Measurements from ENCODE around the gene RAB11FIP2.
"Not testable (repeated sequence)": the region's sequence is repeated elsewhere in the genome, so short reads cannot be mapped to it uniquely, and the experiment has no call there.

The RAB11FIP2 gene

GRCh38 chr10:118046395-118047156, at the start of gene RAB11FIP2:
Gene RAB11FIP2 (minus strand): TSS chr10:118046941. CDS start chr10:118046163, 778 bp downstream.
- DNase-seq, result peak; percentile 40 to 69

- no peak for DNase-seq
These were observed 49.3 kb upstream of the RAB11FIP2 start for GRCh38 chr10:118096022-118096421.

GRCh38 chr10:118092209-118092608, 45.5 kb upstream of the RAB11FIP2 start:
- no peak for DNase-seq

- no peak for DNase-seq
These were observed 34.1 kb upstream of the RAB11FIP2 start for GRCh38 chr10:118080817-118081216.

GRCh38 chr10:118076705-118077104, 30.0 kb upstream of the RAB11FIP2 start:
- DNase-seq, result no peak

- DNase-seq, result no peak
These were observed 26.1 kb upstream of the RAB11FIP2 start for GRCh38 chr10:118072840-118073239.

GRCh38 chr10:118067389-118067788, 20.6 kb upstream of the RAB11FIP2 start:
- not testable (repeated sequence) for DNase-seq

- no peak for DNase-seq
These were observed 16.1 kb upstream of the RAB11FIP2 start for GRCh38 chr10:118062798-118063238.

- no peak for DNase-seq
These were observed 11.6 kb upstream of the RAB11FIP2 start for GRCh38 chr10:118058371-118058770.

- DNase-seq, result no peak
These were observed 10.6 kb upstream of the RAB11FIP2 start for GRCh38 chr10:118057361-118057760.

GRCh38 chr10:118054383-118054782, 7.6 kb upstream of the RAB11FIP2 start:
- DNase-seq, result no peak

- DNase-seq, result no peak
These were observed 6.1 kb upstream of the RAB11FIP2 start for GRCh38 chr10:118052816-118053215.

GRCh38 chr10:118047880-118048279, 1.1 kb upstream of the RAB11FIP2 start:
- no peak for DNase-seq

GRCh38 chr10:118047157-118047719, 497 bp upstream of the RAB11FIP2 start:
- DNase-seq, result no peak

GRCh38 chr10:118045837-118046394, 825 bp downstream of the RAB11FIP2 start:
- DNase-seq, result no peak

GRCh38 chr10:118045158-118045836, 1.4 kb downstream of the RAB11FIP2 start:
- DNase-seq, result no peak

GRCh38 chr10:118042827-118043242, 3.9 kb downstream of the RAB11FIP2 start:
- no peak for DNase-seq

- no peak for DNase-seq
These were observed 4.4 kb downstream of the RAB11FIP2 start for GRCh38 chr10:118042336-118042735.

GRCh38 chr10:118041316-118041715, 5.4 kb downstream of the RAB11FIP2 start:
- DNase-seq, result no peak

GRCh38 chr10:118036281-118036875, 10.4 kb downstream of the RAB11FIP2 start:
- DNase-seq, result no peak

- no peak for DNase-seq
These were observed 11.3 kb downstream of the RAB11FIP2 start for GRCh38 chr10:118035354-118036005.

GRCh38 chr10:118034791-118035261, 11.9 kb downstream of the RAB11FIP2 start:
- no peak for DNase-seq

Data from cerebellar nuclear complex (tissue), 1 donor.